ENCODE data around the gene ARHGDIG. TPM values are rescaled to one million over a fixed set of nuclear protein-coding genes. Genes with fewer than 3 reads are reported as not detected.

The ARHGDIG gene
- polyA plus RNA-seq, 3 donors: not detected

DNA sequence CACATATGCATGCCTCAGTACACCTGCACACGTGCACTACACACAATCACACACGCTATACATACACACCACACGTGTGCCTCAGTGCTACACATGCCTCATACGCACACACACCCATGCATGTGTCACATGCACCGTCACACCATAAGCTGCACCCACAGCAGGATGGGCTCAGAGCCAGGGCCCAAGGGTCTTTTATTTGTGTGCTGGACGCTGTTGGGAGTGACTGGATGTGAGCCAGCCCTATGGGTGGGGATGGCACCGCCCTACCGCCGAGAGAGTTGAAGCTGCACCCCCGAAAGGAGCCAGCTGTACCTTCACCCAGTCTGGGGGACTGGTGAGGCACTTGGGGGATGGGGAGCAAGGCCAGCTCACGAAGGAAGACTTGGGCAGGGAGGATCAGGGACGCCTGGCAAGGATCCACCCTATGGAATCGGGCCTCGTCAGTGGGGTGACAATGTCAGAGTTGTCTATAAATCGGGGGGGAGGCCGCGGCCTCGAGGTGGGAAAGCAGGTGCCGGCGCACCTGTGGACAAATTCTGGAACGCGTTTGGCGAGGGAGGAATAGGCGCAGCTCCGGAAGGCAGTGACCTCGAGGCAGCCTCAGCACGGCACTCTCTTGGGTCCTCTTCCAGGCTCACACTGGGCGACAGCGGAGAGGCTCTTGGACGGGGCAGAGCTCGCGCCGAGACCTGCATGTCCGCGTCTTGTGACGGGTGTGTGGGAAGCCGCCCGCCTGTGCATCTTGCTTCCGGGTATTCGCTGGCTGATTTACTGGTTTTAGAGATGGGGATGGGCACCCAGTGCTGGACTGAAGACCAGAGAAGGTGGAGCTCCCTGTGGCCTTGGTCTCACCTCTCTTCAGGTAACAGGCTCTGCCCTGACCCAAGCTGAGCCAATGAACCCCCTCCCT, 12.0 kb upstream of the ARHGDIG start:
- H3K4me1 ChIP-seq (ENCODE audit: control insufficient read depth in 1 of 2, insufficient read depth in 2 of 2, low read length in 2 of 2): no peaks in the 10 kb centered on the region
- Mint-ChIP-seq H3K9me3 (peaks cover 0 to 2% (median 0%) of the 10 kb centered on the region in 7 donors), H3K4me3 (no peak overlapping the region), H3K4me1 (no peaks in the 10 kb centered on the region), H3K27me3 (ENCODE audit: low read depth in 3 of 3) (peaks cover 1 to 8% (median 3%) of the 10 kb centered on the region in 3 donors), H3K27ac (peak overlapping the region in 1 of 7 donors; percentile 39), H3K36me3 (peaks cover 11 to 17% of the 10 kb centered on the region in 2 donors)
- H4K20me1 ChIP-seq (ENCODE audit: insufficient read depth, low read length): no peaks in the 10 kb centered on the region
- H3K79me2 ChIP-seq (ENCODE audit: insufficient read depth, low read length): no peaks in the 10 kb centered on the region
- H3K9me3 ChIP-seq (replicated peaks in 1 of 2; ENCODE audit: control insufficient read depth in 1 of 2, insufficient read depth in 1 of 2, low read length in 2 of 2): no peaks in the 10 kb centered on the region
- no peak overlapping the region for H3K27ac ChIP-seq (ENCODE audit: low read depth in 1 of 2, low read length in 2 of 2)
- no peak overlapping the region for H3K4me2 ChIP-seq (replicated peaks; ENCODE audit: extremely low read depth, low read length, poor library complexity, severe bottlenecking)
- 90% methylated on average over 32 of the region's 40 CpGs for WGBS (ENCODE audit: insufficient coverage)
- intact Hi-C loops (cut with micrococcal nuclease): no loop called here
- no peaks in the 10 kb centered on the region for H3K27me3 ChIP-seq (ENCODE audit: control insufficient read depth in 2 of 2, insufficient read depth in 2 of 2, low read length in 2 of 2)
- no peak overlapping the region for H3K4me3 ChIP-seq (replicated peaks in 1 of 3; ENCODE audit: low read depth in 2 of 3, low read length in 3 of 3)
- no peak overlapping the region for H2AFZ ChIP-seq (ENCODE audit: insufficient read depth, low read depth, low read length, poor library complexity, severe bottlenecking)
- DNase-seq: no peak
- H3K9ac ChIP-seq (ENCODE audit: insufficient read depth, low read length, poor library complexity, severe bottlenecking): no peak overlapping the region
- TF ChIP-seq, protein P1, sequence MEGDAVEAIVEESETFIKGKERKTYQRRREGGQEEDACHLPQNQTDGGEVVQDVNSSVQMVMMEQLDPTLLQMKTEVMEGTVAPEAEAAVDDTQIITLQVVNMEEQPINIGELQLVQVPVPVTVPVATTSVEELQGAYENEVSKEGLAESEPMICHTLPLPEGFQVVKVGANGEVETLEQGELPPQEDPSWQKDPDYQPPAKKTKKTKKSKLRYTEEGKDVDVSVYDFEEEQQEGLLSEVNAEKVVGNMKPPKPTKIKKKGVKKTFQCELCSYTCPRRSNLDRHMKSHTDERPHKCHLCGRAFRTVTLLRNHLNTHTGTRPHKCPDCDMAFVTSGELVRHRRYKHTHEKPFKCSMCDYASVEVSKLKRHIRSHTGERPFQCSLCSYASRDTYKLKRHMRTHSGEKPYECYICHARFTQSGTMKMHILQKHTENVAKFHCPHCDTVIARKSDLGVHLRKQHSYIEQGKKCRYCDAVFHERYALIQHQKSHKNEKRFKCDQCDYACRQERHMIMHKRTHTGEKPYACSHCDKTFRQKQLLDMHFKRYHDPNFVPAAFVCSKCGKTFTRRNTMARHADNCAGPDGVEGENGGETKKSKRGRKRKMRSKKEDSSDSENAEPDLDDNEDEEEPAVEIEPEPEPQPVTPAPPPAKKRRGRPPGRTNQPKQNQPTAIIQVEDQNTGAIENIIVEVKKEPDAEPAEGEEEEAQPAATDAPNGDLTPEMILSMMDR (IDR thresholded peaks at IDR 0.05): no peak
- peaks cover 14 to 17% of the 10 kb centered on the region in 2 donors for H3K36me3 ChIP-seq (replicated peaks in 1 of 2; ENCODE audit: control insufficient read depth in 1 of 2, insufficient read depth in 2 of 2, low read length in 2 of 2)

DNA sequence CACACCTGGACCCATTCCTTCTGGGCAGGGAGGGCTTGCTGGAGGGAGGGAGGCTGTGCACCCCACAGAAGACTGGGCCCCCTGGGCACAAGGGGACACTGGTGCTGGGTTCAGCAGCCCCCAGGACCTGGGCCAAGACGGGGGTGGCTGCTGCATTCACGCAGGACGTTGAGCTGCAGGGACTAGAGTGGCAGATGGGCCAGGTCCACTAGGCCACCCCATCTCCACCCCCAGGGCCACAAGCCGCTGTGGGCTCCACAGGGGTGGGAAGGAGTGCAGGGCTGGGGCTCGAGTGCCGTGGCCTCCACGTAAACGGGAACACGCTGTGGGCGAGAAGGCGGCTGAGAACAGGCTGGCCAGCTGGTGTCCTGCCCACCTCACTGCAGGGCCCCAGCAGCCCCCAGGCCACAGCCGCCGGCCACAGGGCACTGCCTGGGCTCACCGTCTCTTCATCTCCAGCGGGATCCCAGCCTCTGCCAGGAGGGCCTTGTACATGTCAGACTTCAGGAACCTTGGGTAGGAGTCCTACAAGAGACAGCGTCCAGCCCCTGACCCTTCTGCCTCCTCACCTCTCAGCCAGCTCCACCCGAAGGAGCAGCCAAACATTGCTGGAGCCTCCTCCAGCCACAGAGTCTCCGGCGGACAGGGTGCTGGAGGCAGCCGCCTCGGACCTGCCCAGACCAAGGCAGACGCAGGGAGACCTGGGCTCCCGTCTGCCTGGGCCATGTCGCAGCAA, 11.2 kb upstream of the ARHGDIG start:
- whole genome bisulfite sequencing (ENCODE audit: insufficient coverage): 95% methylated on average over 18 of the region's 24 CpGs
- no peaks in the 10 kb centered on the region for H3K9me3 ChIP-seq (replicated peaks in 1 of 2; ENCODE audit: control insufficient read depth in 1 of 2, insufficient read depth in 1 of 2, low read length in 2 of 2)
- H3K9ac ChIP-seq (ENCODE audit: insufficient read depth, low read length, poor library complexity, severe bottlenecking): no peak overlapping the region
- H3K4me2 ChIP-seq (replicated peaks; ENCODE audit: extremely low read depth, low read length, poor library complexity, severe bottlenecking): no peak overlapping the region
- H3K79me2 ChIP-seq (ENCODE audit: insufficient read depth, low read length): no peaks in the 10 kb centered on the region
- H3K27ac ChIP-seq (ENCODE audit: low read depth in 1 of 2, low read length in 2 of 2): no peak overlapping the region
- no peak for DNase-seq
- H3K36me3 ChIP-seq (replicated peaks in 1 of 2; ENCODE audit: control insufficient read depth in 1 of 2, insufficient read depth in 2 of 2, low read length in 2 of 2): peaks cover 10 to 11% of the 10 kb centered on the region in 2 donors
- H3K4me1 Mint-ChIP-seq: no peaks in the 10 kb centered on the region
- no peak overlapping the region for H2AFZ ChIP-seq (ENCODE audit: insufficient read depth, low read depth, low read length, poor library complexity, severe bottlenecking)
- no peak overlapping the region for H3K4me3 ChIP-seq (replicated peaks in 1 of 3; ENCODE audit: low read depth in 2 of 3, low read length in 3 of 3)
- no peaks in the 10 kb centered on the region for H4K20me1 ChIP-seq (ENCODE audit: insufficient read depth, low read length)
- peaks cover 1 to 12% (median 6%) of the 10 kb centered on the region in 3 donors for H3K27me3 Mint-ChIP-seq (ENCODE audit: low read depth in 3 of 3)
- peaks cover 0 to 3% of the 10 kb centered on the region in 2 donors for H3K27me3 ChIP-seq (ENCODE audit: control insufficient read depth in 2 of 2, insufficient read depth in 2 of 2, low read length in 2 of 2)
- no peak overlapping the region for H3K27ac Mint-ChIP-seq
- H3K36me3 Mint-ChIP-seq: peaks cover 4 to 9% of the 10 kb centered on the region in 2 donors
- no peaks in the 10 kb centered on the region for H3K4me1 ChIP-seq (ENCODE audit: control insufficient read depth in 1 of 2, insufficient read depth in 2 of 2, low read length in 2 of 2)
- intact Hi-C loops (cut with micrococcal nuclease): no loop called here
- H3K4me3 Mint-ChIP-seq: no peak overlapping the region
- TF ChIP-seq, protein P1 (IDR thresholded peaks at IDR 0.05): no peak
- H3K9me3 Mint-ChIP-seq: peaks cover 0 to 2% (median 0%) of the 10 kb centered on the region in 7 donors

All from CD14-positive monocyte (primary cell).